ENCODE results near the gene EFCAB11. TPM values are rescaled to one million over a fixed set of nuclear protein-coding genes. Genes with fewer than 3 reads are reported as not detected.

Gene EFCAB11
- total and polyA plus RNA-seq, 2 donors (not counting 3 experiments of a cell fraction or from before 2014, with no cell fraction given) = 2.8 to 6.3 TPM

- no peak for TF ChIP-seq POLR2AphosphoS5 (IDR thresholded peaks at IDR 0.05; ENCODE audit: insufficient read depth, low read depth, low read length)
- no peak for TF ChIP-seq GATA2 (IDR thresholded peaks at IDR 0.05; ENCODE audit: insufficient read depth, insufficient read length, low read depth, low read length)
- TF ChIP-seq FOS (IDR thresholded peaks at IDR 0.05; ENCODE audit: borderline replicate concordance, insufficient read depth, low read length) = no peak
- TF ChIP-seq CTCF (IDR thresholded peaks at IDR 0.05; ENCODE audit: extremely low read depth in 1 of 2, insufficient read depth in 1 of 2, low read depth in 1 of 2, low read length in 2 of 2) = no peak
- DNase-seq (ENCODE audit: low read depth, low spot score) = no peak
- ChIA-PET CTCF (no interaction called here), POLR2A (no interaction called here)
- Histone ChIP-seq H4K20me1 (replicated peaks; ENCODE audit: control insufficient read depth, extremely low read depth, insufficient read depth, low read length) (no peaks in the 10 kb centered on the region), H3K4me3 (replicated peaks in 1 of 3; ENCODE audit: insufficient read depth in 1 of 3, low read depth in 1 of 3, low read length in 3 of 3) (no peak overlapping the region), H3K4me2 (ENCODE audit: insufficient read depth, low read length) (no peak overlapping the region), H3K9me1 (replicated peaks; ENCODE audit: control insufficient read depth, extremely low read depth, insufficient read depth, low read length) (no peaks in the 10 kb centered on the region), H2AFZ (ENCODE audit: low read depth, low read length) (no peak overlapping the region), H3K9ac (replicated peaks; ENCODE audit: extremely low read depth, insufficient read depth, low read length) (no peak overlapping the region), H3K27ac (ENCODE audit: insufficient read depth, low read depth, low read length) (no peak overlapping the region), H3K4me1 (ENCODE audit: control insufficient read depth, extremely low read depth, insufficient read depth, low read length) (peaks cover 5% of the 10 kb centered on the region), H3K9me3 (replicated peaks; ENCODE audit: control insufficient read depth, insufficient read depth, low read length) (no peaks in the 10 kb centered on the region), H3K79me2 (ENCODE audit: control insufficient read depth, insufficient read depth, low read length) (no peaks in the 10 kb centered on the region), H3K27me3 (ENCODE audit: control insufficient read depth in 2 of 2, insufficient read depth in 2 of 2, low read length in 2 of 2) (no peaks in the 10 kb centered on the region), H3K36me3 (ENCODE audit: control insufficient read depth in 2 of 2, extremely low read depth in 1 of 2, insufficient read depth in 2 of 2, low read length in 2 of 2) (no peaks in the 10 kb centered on the region)
- dilution Hi-C loops (cut with MboI; ENCODE audit: extremely low pct_ligation_motif_present, low sequenced_read_pairs) = no loop called here
- BruUV-seq (replicated peaks) = no TSS peak
- intact Hi-C loops (cut with micrococcal nuclease) = no loop called here
- no peak for FAIRE-seq
These were observed 103.4 kb downstream of the EFCAB11 start for GRCh38 chr14:89851106-89851505.

DNA sequence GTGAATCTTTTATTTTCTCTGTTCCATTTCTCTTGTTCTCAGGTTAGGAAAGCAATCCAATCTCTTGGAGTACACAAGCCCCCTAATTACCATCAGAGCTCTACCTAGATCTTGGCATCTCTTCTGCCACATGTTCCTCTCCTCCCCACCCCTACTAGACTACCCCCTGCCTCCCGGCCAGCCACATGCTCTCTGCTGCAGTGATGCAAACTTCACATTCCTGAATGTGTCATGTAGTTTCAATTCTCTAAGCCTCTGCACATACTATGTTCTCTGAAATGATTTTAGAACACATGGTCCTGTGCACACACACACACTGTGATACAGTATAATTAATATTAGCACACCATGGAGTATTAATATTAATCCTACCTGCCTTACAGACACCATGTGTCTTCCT, 104.6 kb downstream of the EFCAB11 start:
- no peak overlapping the region for H3K27ac ChIP-seq (ENCODE audit: insufficient read depth, low read depth, low read length)

More for the DNA sequence above, 104.6 kb downstream of the EFCAB11 start:
- Histone ChIP-seq H3K4me2 (ENCODE audit: insufficient read depth, low read length) (no peak overlapping the region), H3K4me3 (replicated peaks in 1 of 3; ENCODE audit: insufficient read depth in 1 of 3, low read depth in 1 of 3, low read length in 3 of 3) (no peak overlapping the region), H3K79me2 (ENCODE audit: control insufficient read depth, insufficient read depth, low read length) (no peaks in the 10 kb centered on the region), H3K9ac (replicated peaks; ENCODE audit: extremely low read depth, insufficient read depth, low read length) (no peak overlapping the region), H3K27me3 (ENCODE audit: control insufficient read depth in 2 of 2, insufficient read depth in 2 of 2, low read length in 2 of 2) (no peaks in the 10 kb centered on the region), H3K4me1 (ENCODE audit: control insufficient read depth, extremely low read depth, insufficient read depth, low read length) (no peaks in the 10 kb centered on the region), H3K9me3 (replicated peaks; ENCODE audit: control insufficient read depth, insufficient read depth, low read length) (no peaks in the 10 kb centered on the region), H3K36me3 (ENCODE audit: control insufficient read depth in 2 of 2, extremely low read depth in 1 of 2, insufficient read depth in 2 of 2, low read length in 2 of 2) (no peaks in the 10 kb centered on the region), H2AFZ (ENCODE audit: low read depth, low read length) (no peak overlapping the region), H3K9me1 (replicated peaks; ENCODE audit: control insufficient read depth, extremely low read depth, insufficient read depth, low read length) (no peaks in the 10 kb centered on the region), H4K20me1 (replicated peaks; ENCODE audit: control insufficient read depth, extremely low read depth, insufficient read depth, low read length) (no peaks in the 10 kb centered on the region)
- dilution Hi-C loops (cut with MboI; ENCODE audit: extremely low pct_ligation_motif_present, low sequenced_read_pairs) (no loop called here), intact Hi-C loops (cut with micrococcal nuclease) (no loop called here)
- TF ChIP-seq MYC (IDR thresholded peaks at IDR 0.05; ENCODE audit: low read depth, low read length) (no peak), GATA2 (IDR thresholded peaks at IDR 0.05; ENCODE audit: insufficient read depth, insufficient read length, low read depth, low read length) (no peak), CTCF (IDR thresholded peaks at IDR 0.05; ENCODE audit: extremely low read depth in 1 of 2, insufficient read depth in 1 of 2, low read depth in 1 of 2, low read length in 2 of 2) (no peak), POLR2A (IDR thresholded peaks at IDR 0.05; ENCODE audit: low read depth, low read length) (no peak)
- FAIRE-seq (no peak), DNase-seq (ENCODE audit: low read depth, low spot score) (no peak)
- ChIA-PET POLR2A (no interaction called here), CTCF (no interaction called here)
- BruUV-seq (replicated peaks) = no TSS peak

Measured in endothelial cell of umbilical vein (primary cell).